AG09309 (cell line): ENCODE measurements around the gene ZNF22.

ENCODE experiments used
- DNase-seq: peaks from one replicate; pipeline ENCODE4 v3.0.0-alpha.2; 2010; ENCODE audit warnings: low read depth
- H3K4me3 ChIP-seq: 2 replicates; pipeline ENCODE4 v1.5.1; 2011; ENCODE audit warnings: mild to moderate bottlenecking, low read depth, low read length, moderate library complexity; ENCODE audit not compliant: control insufficient read depth
- TF ChIP-seq, protein P1 (sequence below): IDR thresholded peaks from 2 replicates; pipeline ENCODE4 v1.5.1; 2011; ENCODE audit warnings: mild to moderate bottlenecking, low read depth, low read length, inconsistent platforms; ENCODE audit not compliant: insufficient read depth, control insufficient read depth; ENCODE audit errors: missing control alignments

The ZNF22 gene

DNA sequence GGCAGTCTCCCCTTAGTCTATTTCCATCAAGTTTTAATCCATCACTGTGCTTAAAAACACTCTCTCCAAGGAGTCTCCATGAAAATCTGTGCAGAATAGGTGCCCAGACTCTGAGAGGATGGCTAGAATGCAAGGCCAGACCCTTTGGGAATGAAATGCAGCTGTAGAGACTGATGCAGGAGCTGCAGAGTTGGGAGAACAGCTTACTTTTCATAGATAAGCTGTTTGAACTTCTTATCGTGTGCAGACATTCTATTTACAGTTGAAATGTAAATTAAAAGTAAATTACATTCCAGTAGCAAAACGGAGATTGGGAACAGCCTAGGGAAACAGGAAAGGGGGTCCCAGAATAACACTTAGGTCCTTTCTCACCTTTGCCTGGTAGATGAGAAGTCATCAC is 14.9 kb downstream of the ZNF22 start:
- no peak overlapping the region for H3K4me3 ChIP-seq
- TF ChIP-seq, protein P1, sequence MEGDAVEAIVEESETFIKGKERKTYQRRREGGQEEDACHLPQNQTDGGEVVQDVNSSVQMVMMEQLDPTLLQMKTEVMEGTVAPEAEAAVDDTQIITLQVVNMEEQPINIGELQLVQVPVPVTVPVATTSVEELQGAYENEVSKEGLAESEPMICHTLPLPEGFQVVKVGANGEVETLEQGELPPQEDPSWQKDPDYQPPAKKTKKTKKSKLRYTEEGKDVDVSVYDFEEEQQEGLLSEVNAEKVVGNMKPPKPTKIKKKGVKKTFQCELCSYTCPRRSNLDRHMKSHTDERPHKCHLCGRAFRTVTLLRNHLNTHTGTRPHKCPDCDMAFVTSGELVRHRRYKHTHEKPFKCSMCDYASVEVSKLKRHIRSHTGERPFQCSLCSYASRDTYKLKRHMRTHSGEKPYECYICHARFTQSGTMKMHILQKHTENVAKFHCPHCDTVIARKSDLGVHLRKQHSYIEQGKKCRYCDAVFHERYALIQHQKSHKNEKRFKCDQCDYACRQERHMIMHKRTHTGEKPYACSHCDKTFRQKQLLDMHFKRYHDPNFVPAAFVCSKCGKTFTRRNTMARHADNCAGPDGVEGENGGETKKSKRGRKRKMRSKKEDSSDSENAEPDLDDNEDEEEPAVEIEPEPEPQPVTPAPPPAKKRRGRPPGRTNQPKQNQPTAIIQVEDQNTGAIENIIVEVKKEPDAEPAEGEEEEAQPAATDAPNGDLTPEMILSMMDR: no peak
- no peak for DNase-seq

DNA sequence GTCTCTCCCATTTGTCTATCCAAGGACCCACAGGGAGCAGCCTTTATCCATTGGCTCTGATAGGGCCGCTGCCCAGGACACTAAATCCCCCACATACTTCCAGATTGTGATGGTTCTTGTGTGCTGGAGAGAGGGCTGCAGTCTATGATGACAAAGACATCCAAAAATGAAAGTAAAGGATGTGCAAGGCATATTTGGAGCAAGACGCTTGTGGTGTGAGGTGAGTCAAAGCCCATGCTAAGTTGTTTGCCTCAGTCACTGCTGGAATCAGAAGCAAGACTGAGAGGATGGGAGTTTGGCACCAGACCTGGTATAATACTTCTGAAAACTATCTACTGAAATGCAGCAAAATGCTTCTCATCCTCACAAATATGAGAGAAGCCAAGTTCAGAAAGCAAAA is 22.7 kb downstream of the ZNF22 start:
- H3K4me3 ChIP-seq: no peak overlapping the region
- DNase-seq: no peak
- TF ChIP-seq, protein P1: no peak

DNA sequence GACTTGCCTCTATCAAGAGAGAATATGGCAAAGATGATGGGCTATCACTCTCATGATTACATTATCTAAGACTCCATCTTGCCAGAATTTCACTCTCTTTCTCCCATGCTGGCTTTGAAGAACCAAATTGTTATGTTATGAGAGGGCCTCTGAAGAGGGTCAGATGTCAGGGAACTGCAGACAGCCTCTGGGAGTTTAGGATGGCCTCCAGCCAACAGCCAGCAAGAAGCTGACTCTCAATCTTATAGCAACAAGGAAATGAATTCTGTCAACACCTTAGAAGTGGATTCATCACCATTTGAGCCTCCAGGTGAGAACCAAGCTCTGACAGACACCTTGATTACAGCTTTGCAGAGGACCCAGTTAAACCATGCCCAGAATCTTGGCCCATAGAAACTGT is 33.6 kb downstream of the ZNF22 start:
- TF ChIP-seq, protein P1: no peak
- DNase-seq: no peak
- H3K4me3 ChIP-seq: no peak overlapping the region

DNA sequence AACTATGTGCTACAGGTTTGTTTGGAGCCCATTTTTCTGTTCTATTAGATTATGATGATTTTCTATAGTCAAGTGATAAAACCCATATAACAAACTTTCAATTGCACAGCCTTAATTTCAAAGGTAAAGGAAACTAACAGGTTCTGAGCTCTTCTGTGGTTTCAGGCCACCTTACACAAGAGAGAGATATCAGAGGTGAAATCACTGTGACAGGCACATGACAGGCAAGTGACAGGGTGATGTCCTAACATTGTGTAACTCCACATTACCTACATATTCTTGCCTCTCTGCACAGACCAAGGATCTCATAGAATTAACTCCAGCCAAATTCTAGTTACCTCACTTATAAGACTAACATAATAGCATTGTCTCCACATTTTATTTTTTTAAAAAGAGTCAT is 35.0 kb downstream of the ZNF22 start:
- TF ChIP-seq, protein P1: no peak
- no peak for DNase-seq
- H3K4me3 ChIP-seq: no peak overlapping the region

DNA sequence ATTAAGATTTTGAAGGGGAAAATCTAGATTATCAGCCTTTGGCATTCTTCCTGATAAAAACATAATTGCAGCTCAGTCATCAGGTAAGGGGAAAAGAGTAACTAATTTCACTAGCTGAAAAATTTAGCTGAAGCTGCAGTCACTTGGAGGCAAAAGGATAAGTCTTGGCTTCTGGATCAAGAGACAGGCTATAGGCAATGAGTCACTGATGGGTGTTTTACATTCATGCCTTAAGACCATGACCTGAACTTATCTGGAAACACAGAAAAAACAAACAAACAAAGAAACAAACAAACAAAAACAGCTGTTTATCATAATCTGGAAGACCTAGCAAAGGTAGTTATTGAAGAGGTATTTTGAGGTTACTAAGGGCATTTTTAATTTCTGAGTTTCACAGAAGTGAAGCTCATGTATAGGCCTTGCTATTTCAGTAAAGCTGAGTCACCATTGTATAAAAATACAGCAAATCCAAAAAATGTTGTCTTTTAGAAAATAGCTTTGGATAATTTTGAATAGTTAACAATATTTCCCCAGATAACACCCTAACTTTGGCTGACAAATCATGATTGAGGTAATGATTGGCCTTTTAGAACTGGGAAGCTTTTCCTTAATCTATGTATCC is 40.3 kb downstream of the ZNF22 start:
- TF ChIP-seq, protein P1: no peak
- DNase-seq: no peak
- no peak overlapping the region for H3K4me3 ChIP-seq

DNA sequence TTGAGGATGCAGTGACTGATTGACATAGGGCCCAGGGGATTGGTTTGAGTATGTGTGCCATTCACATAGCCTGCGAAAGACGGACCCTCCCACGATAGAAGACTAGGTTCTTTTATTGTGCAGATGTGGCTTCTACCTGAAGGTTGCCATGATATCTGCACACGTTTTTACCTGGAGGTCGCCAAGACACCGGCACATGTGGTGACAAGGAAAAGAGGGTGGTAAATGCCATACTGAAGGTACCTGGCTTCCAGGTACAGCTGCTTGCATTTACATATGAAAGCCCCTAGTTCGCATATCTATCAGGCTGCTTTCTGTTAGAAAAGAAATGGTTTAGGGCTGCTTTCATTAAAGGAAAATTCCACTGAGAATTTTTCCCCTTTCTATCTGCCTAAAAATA is 43.6 kb downstream of the ZNF22 start:
- H3K4me3 ChIP-seq: no peak overlapping the region
- TF ChIP-seq, protein P1: no peak
- no peak for DNase-seq
